ENCODE measurements around the gene PRCD.
A peak's percentile ranks its signal among the peaks of the same experiment; 100 is the strongest.

Gene PRCD

GRCh38 chr17:76543826-76544545 is 4.1 kb downstream of the PRCD start:
- ATAC-seq: peak; percentile 18
- TF ChIP-seq ZFP3 (CRISPR knock-in tag; IDR thresholded peaks at IDR 0.05) (no peak), BACH2 (CRISPR knock-in tag; IDR thresholded peaks at IDR 0.05; ENCODE audit: borderline replicate concordance) (no peak), TSHZ2 (CRISPR knock-in tag; IDR thresholded peaks at IDR 0.05) (peak; percentile 88; the same call in 1 of the 2 replicates), ZFP30 (CRISPR knock-in tag; IDR thresholded peaks at IDR 0.05) (no peak), TCF4 (CRISPR knock-in tag; IDR thresholded peaks at IDR 0.05; ENCODE audit: borderline replicate concordance) (peak; percentile 96), PATZ1 (CRISPR knock-in tag; IDR thresholded peaks at IDR 0.05; ENCODE audit: borderline replicate concordance) (0 out of 2 replicates have a peak, but pooled peaks have one; percentile 14), CSDC2 (CRISPR knock-in tag; IDR thresholded peaks at IDR 0.05) (no peak), ESRRG (CRISPR knock-in tag; IDR thresholded peaks at IDR 0.05) (0 out of 2 replicates have a peak, but pooled peaks have one; percentile 43), SNAI2 (CRISPR knock-in tag; IDR thresholded peaks at IDR 0.05) (peak; percentile 68; the same call in 1 of the 2 replicates), ZNF8 (CRISPR knock-in tag; IDR thresholded peaks at IDR 0.05) (no peak; the same call in 1 of the 2 replicates), TOX (CRISPR knock-in tag; IDR thresholded peaks at IDR 0.05; ENCODE audit: borderline replicate concordance) (no peak), CREB5 (CRISPR knock-in tag; IDR thresholded peaks at IDR 0.05; ENCODE audit: low read depth) (no peak), ISL1 (CRISPR knock-in tag; IDR thresholded peaks at IDR 0.05) (no peak), OSR1 (CRISPR knock-in tag; IDR thresholded peaks at IDR 0.05) (no peak), ZNF70 (CRISPR knock-in tag; IDR thresholded peaks at IDR 0.05) (peak; percentile 50; the same call in 1 of the 2 replicates), POU6F1 (CRISPR knock-in tag; IDR thresholded peaks at IDR 0.05; ENCODE audit: borderline replicate concordance, low read depth) (no peak), GLIS3 (CRISPR knock-in tag; IDR thresholded peaks at IDR 0.05) (no peak; the same call in 1 of the 2 replicates), PPARA (CRISPR knock-in tag; IDR thresholded peaks at IDR 0.05; ENCODE audit: borderline replicate concordance) (0 out of 2 replicates have a peak, but pooled peaks have one; percentile 66), CSRNP3 (CRISPR knock-in tag; IDR thresholded peaks at IDR 0.05) (0 out of 2 replicates have a peak, but pooled peaks have one; percentile 64), ZNF565 (CRISPR knock-in tag; conservative IDR thresholded peaks at IDR 0.05; ENCODE audit: low read depth) (no peak), ZC3H10 (CRISPR knock-in tag; IDR thresholded peaks at IDR 0.05) (no peak), RARB (CRISPR knock-in tag; IDR thresholded peaks at IDR 0.05) (no peak), ARNTL (CRISPR knock-in tag; IDR thresholded peaks at IDR 0.05; ENCODE audit: borderline replicate concordance, low read depth) (no peak)
